K562 (cell line): ENCODE data around the gene RAB17. TPM values are rescaled to one million over a fixed set of nuclear protein-coding genes. Genes with fewer than 3 reads are reported as not detected.

Experiments used
- ATAC-seq: fragments of 200-7000 bp; cut with Tn5 transposase; 3 replicates; pipeline ENCODE4 v1.9.1; 2020; ENCODE audit warnings: moderate library complexity
- BruUV-seq: library from RNA; stranded (reverse); fragments of 400-500 nt; replicated peaks from 2 replicates; lab custom pipeline; 2021; lab: Mats Ljungman, UMichigan
- CTCF ChIA-PET: fragments of 300-600 bp; formaldehyde crosslinking; extraction: SDS; loops from one replicate; lab custom pipeline; 2021; ENCODE audit warnings: low intra/inter-chr PET ratio; lab: Yijun Ruan, JAX
- POLR2A ChIA-PET: fragments of 300-600, 350-650 bp; sonication (Branson Sonifier 250); formaldehyde crosslinking; extraction: SDS; loops from one replicate; lab custom pipeline; 2021; ENCODE audit warnings: antibody characterized with exemption, inconsistent platforms; lab: Yijun Ruan, JAX
- DNase-seq, 4 experiments: peaks; one replicate each; pipeline versions ENCODE4 v3.0.0 to v3.0.0-alpha.2; 2011 to 2018; ENCODE audit warnings: low spot score in 3 of 4, mixed read lengths in 3 of 4; ENCODE audit errors: extremely low read depth in 1 of 4
- FAIRE-seq: peaks from 2 replicates; lab custom pipeline; 2011; peaks lifted over from hg19 to GRCh38; lab: Jason Lieb, UNC
- H2AFZ ChIP-seq: 2 replicates; pipeline ENCODE4 v1.6.0; 2011; ENCODE audit warnings: low read depth, low read length, control low read depth, inconsistent platforms
- H3K27ac ChIP-seq: fragments of 200-600 bp; 3 replicates; pipeline ENCODE4 v1.8.0; 2011; ENCODE audit warnings: low read depth, mild to moderate bottlenecking, control low read depth, inconsistent platforms, low read length, moderate library complexity, mixed read lengths; ENCODE audit errors: extremely low read depth
- H3K27me3 ChIP-seq, 2 experiments: fragments of 300-600 bp in 1 of 2; 2 replicates in 1 of 2; 3 replicates in 1 of 2; pipeline versions ENCODE4 v1.6.0 to v1.8.0; 2011; ENCODE audit warnings: inconsistent platforms in 2 of 2, low read length in 2 of 2, mild to moderate bottlenecking in 1 of 2, mixed read lengths in 1 of 2, moderate library complexity in 1 of 2; ENCODE audit not compliant: control insufficient read depth in 2 of 2, insufficient read depth in 2 of 2
- H3K36me3 ChIP-seq: fragments of 300-600 bp; 3 replicates; pipeline ENCODE4 v1.8.0; 2011; ENCODE audit warnings: mild to moderate bottlenecking, low read length, inconsistent platforms; ENCODE audit not compliant: control insufficient read depth, insufficient read depth
- H3K4me1 ChIP-seq, 2 experiments: fragments of 200-600 bp in 1 of 2; replicated peaks in 1 of 2; 2 replicates in 1 of 2; 3 replicates in 1 of 2; pipeline versions ENCODE4 v1.5.1 to v1.8.0; 2011; ENCODE audit warnings: inconsistent platforms in 2 of 2, low read length in 2 of 2, mild to moderate bottlenecking in 1 of 2, mixed read lengths in 1 of 2, moderate library complexity in 1 of 2; ENCODE audit not compliant: control insufficient read depth in 2 of 2, insufficient read depth in 2 of 2
- H3K4me2 ChIP-seq: 2 replicates; pipeline ENCODE4 v1.6.1; 2011; ENCODE audit warnings: low read length, control low read depth, inconsistent platforms, mixed read lengths; ENCODE audit not compliant: insufficient read depth
- H3K4me3 ChIP-seq: fragments of 200-600 bp; sonication (generic), shearing (Covaris generic); 2 replicates; pipeline ENCODE4 v1.5.1; 2016; ENCODE audit warnings: control low read depth, inconsistent platforms
- H3K79me2 ChIP-seq: fragments of 200-600 bp; 3 replicates; pipeline ENCODE4 v1.8.0; 2011; ENCODE audit warnings: low read length, inconsistent platforms; ENCODE audit not compliant: control insufficient read depth, insufficient read depth
- H3K9ac ChIP-seq, 2 experiments: 2 replicates each; pipeline versions ENCODE4 v1.6.0 to v1.6.1; 2011; ENCODE audit warnings: low read depth in 2 of 2, low read length in 2 of 2, control low read depth in 1 of 2, inconsistent platforms in 1 of 2, mild to moderate bottlenecking in 1 of 2, mixed read lengths in 1 of 2; ENCODE audit not compliant: insufficient read depth in 1 of 2
- H3K9me1 ChIP-seq: one replicate; pipeline ENCODE4 v1.6.0; 2011; ENCODE audit warnings: inconsistent platforms, mild to moderate bottlenecking, low read length, moderate library complexity; ENCODE audit not compliant: control insufficient read depth, insufficient read depth
- H3K9me3 ChIP-seq: replicated peaks from 2 replicates; pipeline ENCODE4 v1.5.1; 2011; ENCODE audit warnings: low read depth, low read length, inconsistent platforms; ENCODE audit not compliant: control insufficient read depth, insufficient read depth
- H4K20me1 ChIP-seq: replicated peaks from 2 replicates; pipeline ENCODE4 v1.6.1; 2011; ENCODE audit warnings: low read length, inconsistent platforms, mixed read lengths; ENCODE audit not compliant: control insufficient read depth, insufficient read depth
- DACH1 ChIP-seq: fragments of 450-650 bp; IDR thresholded peaks from 2 replicates; pipeline ENCODE4 v1.6.1; 2018; ENCODE audit not compliant: partially characterized antibody
- GABPB1 ChIP-seq: sonication (generic); formaldehyde crosslinking; IDR thresholded peaks from 2 replicates; pipeline ENCODE4 v1.8.0; 2022; ENCODE audit warnings: mild to moderate bottlenecking, missing genetic modification reagents
- NCOA2 ChIP-seq, 2 experiments: fragments of 450-650 bp; IDR thresholded peaks; 2 replicates each; pipeline ENCODE4 v1.6.1; 2018; ENCODE audit warnings: mild to moderate bottlenecking in 2 of 2, moderate library complexity in 1 of 2; ENCODE audit not compliant: partially characterized antibody in 2 of 2
- POLR2AphosphoS2 ChIP-seq: IDR thresholded peaks from 2 replicates; pipeline ENCODE4 v1.6.1; 2012; ENCODE audit warnings: low read length, improper control_type of control experiment
- RAD51 ChIP-seq: fragments of 450-650 bp; IDR thresholded peaks from 2 replicates; pipeline ENCODE4 v1.7.1; 2016; ENCODE audit warnings: low read depth, mild to moderate bottlenecking, borderline replicate concordance
- TBP ChIP-seq: optimal IDR thresholded peaks from 2 replicates; pipeline ENCODE3; 2011; ENCODE audit warnings: low read depth, low read length, improper control_type of control experiment
- TEAD2 ChIP-seq: fragments of 450-650 bp; IDR thresholded peaks from 2 replicates; pipeline ENCODE4 v1.6.1; 2016; ENCODE audit warnings: missing genetic modification characterization, control low read depth, missing compliant biosample characterization
- XRCC5 ChIP-seq: fragments of 200-400 bp; formaldehyde crosslinking; IDR thresholded peaks from 2 replicates; pipeline ENCODE4 v1.6.1; 2017; ENCODE audit warnings: low read depth, mild to moderate bottlenecking, low read length
- ZNF184 ChIP-seq: sonication (generic); formaldehyde crosslinking; IDR thresholded peaks from 2 replicates; pipeline ENCODE4 v1.5.0; 2020; ENCODE audit warnings: missing genetic modification reagents
- ZNF785 ChIP-seq: fragments of 250-450 bp; sonication (Bioruptor Pico); IDR thresholded peaks from 2 replicates; pipeline ENCODE4 v1.4.0; 2020; ENCODE audit warnings: mild to moderate bottlenecking
- WGBS: fragments of 100-300 bp; shearing (Covaris generic); methylation state at CpG from one replicate; pipeline ENCODE4 v1.1.6; 2016; ENCODE audit warnings: low coverage, mixed read lengths; ENCODE audit not compliant: insufficient coverage; ENCODE audit errors: missing lambda C conversion rate; 5-methylcytosine and 5-hydroxymethylcytosine counted together
- in situ Hi-C: fragments of 300-500 bp; cut with MboI; formaldehyde crosslinking; loops from 4 replicates; pipeline ENCODE4 v1.15.0; 2018; ENCODE audit warnings: inconsistent platforms, mixed read lengths
- intact Hi-C: fragments of 100-400 bp; cut with micrococcal nuclease; formaldehyde crosslinking; loops from 2 replicates; pipeline ENCODE4 v1.14.2; 2022
- polyA plus RNA-seq, 8 experiments: library from polyadenylated mRNA; depleted of rRNA in 4 of 8; stranded (reverse) in 5 of 8; unstranded in 3 of 8; fragments of >200 nt; fragmentation: Nextera tagmentation in 2 of 8; fragmentation: Illumina TruSeq in 1 of 8; extraction: Ambion mirVana in 2 of 8; extraction: Trizol in 1 of 8; gene quantifications; 2 replicates each; pipeline versions ENCODE4 v1.2.1 to v1.2.3, GENCODE V29; 2011 to 2014; ENCODE audit warnings: inconsistent platforms in 1 of 8, missing spikeins in 1 of 8
- total RNA-seq, 7 experiments: library from RNA; depleted of rRNA in 6 of 7; stranded (reverse); fragments of >200 nt in 6 of 7; fragmentation: Illumina TruSeq in 2 of 7; extraction: Trizol in 2 of 7; gene quantifications; 2 replicates each; pipeline versions ENCODE4 v1.2.1 to v1.2.3, GENCODE V29; 2011 to 2021; ENCODE audit warnings: low replicate concordance in 1 of 7
- TF ChIP-seq, protein P1 (sequence below): fragments of 250-450 bp; sonication (Bioruptor Pico); IDR thresholded peaks from 2 replicates; pipeline ENCODE4 v1.4.0; 2020
- TF ChIP-seq, protein P2 (sequence below): fragments of 450-650 bp; formaldehyde crosslinking; IDR thresholded peaks from 2 replicates; pipeline ENCODE4 v1.4.0; 2020; ENCODE audit warnings: mild to moderate bottlenecking

RAB17 gene
- total and polyA plus RNA-seq, 9 of the 15 experiments (the other 6 are each of a cell fraction or from before 2014, with no cell fraction given) = 0.13 TPM; not detected in 8

- intact Hi-C loops (loop anchor here (10.0 kb wide), 1 partner anchor 163 kb away; no protein-coding TSS in a partner anchor), in situ Hi-C loops (no loop called here)
- ChIA-PET POLR2A (interaction anchor here (0.7 kb wide), 1 partner anchor 13 kb away, joined by 3 read pairs; no protein-coding TSS in a partner anchor), CTCF (no interaction called here)
- no peak for TF ChIP-seq POLR2AphosphoS2
- no peak for TF ChIP-seq TBP
- no peak for TF ChIP-seq ZNF785
- TF ChIP-seq, protein P1, sequence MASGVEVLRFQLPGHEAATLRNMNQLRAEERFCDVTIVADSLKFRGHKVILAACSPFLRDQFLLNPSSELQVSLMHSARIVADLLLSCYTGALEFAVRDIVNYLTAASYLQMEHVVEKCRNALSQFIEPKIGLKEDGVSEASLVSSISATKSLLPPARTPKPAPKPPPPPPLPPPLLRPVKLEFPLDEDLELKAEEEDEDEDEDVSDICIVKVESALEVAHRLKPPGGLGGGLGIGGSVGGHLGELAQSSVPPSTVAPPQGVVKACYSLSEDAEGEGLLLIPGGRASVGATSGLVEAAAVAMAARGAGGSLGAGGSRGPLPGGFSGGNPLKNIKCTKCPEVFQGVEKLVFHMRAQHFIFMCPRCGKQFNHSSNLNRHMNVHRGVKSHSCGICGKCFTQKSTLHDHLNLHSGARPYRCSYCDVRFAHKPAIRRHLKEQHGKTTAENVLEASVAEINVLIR (CRISPR knock-in tag) = no peak
- TF ChIP-seq, protein P2, sequence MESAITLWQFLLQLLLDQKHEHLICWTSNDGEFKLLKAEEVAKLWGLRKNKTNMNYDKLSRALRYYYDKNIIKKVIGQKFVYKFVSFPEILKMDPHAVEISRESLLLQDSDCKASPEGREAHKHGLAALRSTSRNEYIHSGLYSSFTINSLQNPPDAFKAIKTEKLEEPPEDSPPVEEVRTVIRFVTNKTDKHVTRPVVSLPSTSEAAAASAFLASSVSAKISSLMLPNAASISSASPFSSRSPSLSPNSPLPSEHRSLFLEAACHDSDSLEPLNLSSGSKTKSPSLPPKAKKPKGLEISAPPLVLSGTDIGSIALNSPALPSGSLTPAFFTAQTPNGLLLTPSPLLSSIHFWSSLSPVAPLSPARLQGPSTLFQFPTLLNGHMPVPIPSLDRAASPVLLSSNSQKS (CRISPR knock-in tag) = no peak
- TF ChIP-seq NCOA2 (IDR thresholded peaks at IDR 0.05; ENCODE audit: partially characterized antibody in 2 of 2) = no peak
- no peak for TF ChIP-seq ZNF184 (CRISPR knock-in tag)
- TF ChIP-seq GABPB1 (CRISPR knock-in tag) = no peak
- no peak for TF ChIP-seq TEAD2
- no peak for TF ChIP-seq RAD51
- no peak for TF ChIP-seq XRCC5
- TF ChIP-seq DACH1 = no peak
- no peak overlapping the region for H2AFZ ChIP-seq
- no peak overlapping the region for H3K27ac ChIP-seq
- no peaks in the 10 kb centered on the region for H3K9me1 ChIP-seq
- H3K9ac ChIP-seq = no peak overlapping the region
- BruUV-seq = no TSS peak
- WGBS = 0% methylated on average over 5 of the region's 6 CpGs
- FAIRE-seq (no peak), ATAC-seq (no peak), DNase-seq (no peak)
- no peaks in the 10 kb centered on the region for H4K20me1 ChIP-seq
- H3K27me3 ChIP-seq = peaks cover 4 to 62% of the 10 kb centered on the region in 2 experiments; a peak in 3 of 5 replicates
- no peak overlapping the region for H3K4me2 ChIP-seq
- H3K4me1 ChIP-seq = peaks cover 0 to 5% of the 10 kb centered on the region in 2 experiments; a peak in 1 of 5 replicates
- H3K9me3 ChIP-seq = no peaks in the 10 kb centered on the region
- H3K4me3 ChIP-seq = no peak overlapping the region
- no peaks in the 10 kb centered on the region for H3K36me3 ChIP-seq
- no peaks in the 10 kb centered on the region for H3K79me2 ChIP-seq
Measured at GRCh38 chr2:237581326-237581725, 9.2 kb downstream of the RAB17 start.
